ENCODE results near the gene NARS2. TPM values are rescaled to one million over a fixed set of nuclear protein-coding genes. Genes with fewer than 3 reads are reported as not detected.
"Not testable (repeated sequence)": the region's sequence is repeated elsewhere in the genome, so short reads cannot be mapped to it uniquely, and the experiment has no call there.

NARS2 gene
- total RNA-seq, 2 experiments from 2014 or later = 14.8 to 18.5 TPM

DNA sequence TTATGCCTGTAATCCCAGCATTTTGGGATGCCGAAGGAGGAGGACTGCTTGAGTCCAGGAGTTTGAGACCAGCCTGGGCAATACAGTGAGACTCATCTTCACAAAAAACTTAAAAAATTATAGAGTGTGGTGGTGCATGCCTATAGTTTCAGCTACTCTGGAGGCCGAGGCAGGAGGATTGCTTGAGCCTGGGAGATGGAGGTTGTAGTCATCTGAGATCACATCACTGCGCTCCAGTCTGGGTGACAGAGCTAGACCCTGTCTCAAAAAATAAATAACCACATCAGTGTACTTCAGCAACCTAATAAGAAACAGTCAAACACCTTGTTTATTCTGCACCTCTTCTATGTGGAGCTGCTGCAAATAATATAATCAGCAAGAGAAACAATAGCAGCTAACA lies 1.4 kb downstream of the NARS2 start:
- peaks cover 32% of the 10 kb centered on the region for H3K4me1 Mint-ChIP-seq (ENCODE audit: low read depth)
- H3K27me3 Mint-ChIP-seq (ENCODE audit: low read depth) = peaks cover 3% of the 10 kb centered on the region
- ChIA-PET CTCF (interaction anchor here (1.7 to 4.5 kb wide), 3 partner anchors 8 to 345 kb away, joined by 6 to 72 read pairs (median 26); no protein-coding TSS in a partner anchor), POLR2A (interaction anchor here (0.5 to 1.5 kb wide), 4 partner anchors 9 to 155 kb away, joined by 3 to 7 read pairs (median 4); partner anchors contain the start of gene GAB2)
- H3K4me3 Mint-ChIP-seq = peak overlapping the region; percentile 91
- H3K36me3 Mint-ChIP-seq (ENCODE audit: low read depth) = peaks cover 17% of the 10 kb centered on the region
- H3K27ac Mint-ChIP-seq = peak overlapping the region; percentile 87
- DNase-seq = no peak
- ATAC-seq = no peak
- H3K9me3 Mint-ChIP-seq (ENCODE audit: insufficient read depth) = no peaks in the 10 kb centered on the region

GRCh38 chr11:78572394-78572793 lies 2.3 kb downstream of the NARS2 start:
- Mint-ChIP-seq H3K27me3 (ENCODE audit: low read depth) (peaks cover 3% of the 10 kb centered on the region), H3K36me3 (ENCODE audit: low read depth) (peaks cover 17% of the 10 kb centered on the region), H3K9me3 (ENCODE audit: insufficient read depth) (no peaks in the 10 kb centered on the region), H3K27ac (no peak overlapping the region), H3K4me1 (ENCODE audit: low read depth) (peaks cover 32% of the 10 kb centered on the region), H3K4me3 (no peak overlapping the region)
- no peak for ATAC-seq
- ChIA-PET POLR2A (no interaction called here), CTCF (interaction anchor here (3.3 to 4.5 kb wide), 2 partner anchors 7 to 156 kb away, joined by 26 to 72 read pairs; no protein-coding TSS in a partner anchor)
- no peak for DNase-seq

DNA sequence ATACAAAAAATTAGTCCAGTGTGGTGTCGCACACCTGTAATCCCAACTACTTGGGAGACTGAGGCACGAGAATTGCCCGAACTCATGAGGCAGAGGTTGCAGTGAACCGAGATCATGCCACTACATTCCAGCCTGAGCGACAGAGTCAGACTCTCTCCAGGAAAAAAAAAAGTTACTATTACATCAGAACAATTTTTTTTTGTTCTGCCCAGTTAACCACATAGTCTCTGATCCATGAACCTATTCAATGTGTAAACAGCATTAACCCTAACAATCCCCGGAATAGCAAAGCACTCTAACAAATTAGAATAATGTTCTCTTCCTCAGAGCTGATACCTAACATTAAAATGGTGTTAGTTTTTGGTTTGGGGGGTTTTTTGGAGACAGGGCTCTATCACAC lies 4.6 kb downstream of the NARS2 start:
- no peak overlapping the region for H3K4me3 Mint-ChIP-seq
- CTCF ChIA-PET = interaction anchor here (0.6 kb wide), 1 partner anchor 372 kb away, joined by 3 read pairs; no protein-coding TSS in a partner anchor
- H3K27ac Mint-ChIP-seq = no peak overlapping the region
- ATAC-seq = no peak
- peaks cover 36% of the 10 kb centered on the region for H3K4me1 Mint-ChIP-seq (ENCODE audit: low read depth)
- POLR2A ChIA-PET = no interaction called here
- H3K36me3 Mint-ChIP-seq (ENCODE audit: low read depth) = peaks cover 32% of the 10 kb centered on the region
- H3K27me3 Mint-ChIP-seq (ENCODE audit: low read depth) = no peaks in the 10 kb centered on the region
- DNase-seq = no peak
- H3K9me3 Mint-ChIP-seq (ENCODE audit: insufficient read depth) = no peaks in the 10 kb centered on the region

DNA sequence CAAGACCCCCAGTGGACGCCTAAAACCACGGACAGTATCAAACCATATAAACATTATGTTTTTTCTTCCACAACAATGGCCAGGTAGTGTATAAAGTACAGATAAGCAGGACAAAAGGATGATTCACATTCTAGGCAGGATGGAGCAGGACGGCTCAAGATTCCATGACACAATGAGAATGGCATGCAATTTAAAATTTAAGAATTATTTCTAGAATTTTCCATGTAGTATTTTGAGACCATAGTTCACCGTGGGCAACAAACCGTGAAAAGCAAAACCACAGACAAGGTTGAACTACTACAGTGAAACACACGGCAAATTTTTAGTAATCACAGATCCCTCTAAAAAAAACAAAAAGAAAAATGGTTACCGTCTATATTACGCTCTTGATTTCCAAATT lies 7.5 kb downstream of the NARS2 start:
- ChIA-PET POLR2A (no interaction called here), CTCF (interaction anchor here (1.1 to 4.2 kb wide), 6 partner anchors 142 to 427 kb away, joined by 3 to 136 read pairs (median 5); partner anchors contain the start of genes ALG8 and GAB2)
- H3K36me3 Mint-ChIP-seq (ENCODE audit: low read depth) = peaks cover 34% of the 10 kb centered on the region
- H3K27me3 Mint-ChIP-seq (ENCODE audit: low read depth) = no peaks in the 10 kb centered on the region
- DNase-seq (no peak), ATAC-seq (no peak)
- H3K27ac Mint-ChIP-seq = no peak overlapping the region
- H3K4me1 Mint-ChIP-seq (ENCODE audit: low read depth) = peaks cover 31% of the 10 kb centered on the region
- no peaks in the 10 kb centered on the region for H3K9me3 Mint-ChIP-seq (ENCODE audit: insufficient read depth)
- no peak overlapping the region for H3K4me3 Mint-ChIP-seq

DNA sequence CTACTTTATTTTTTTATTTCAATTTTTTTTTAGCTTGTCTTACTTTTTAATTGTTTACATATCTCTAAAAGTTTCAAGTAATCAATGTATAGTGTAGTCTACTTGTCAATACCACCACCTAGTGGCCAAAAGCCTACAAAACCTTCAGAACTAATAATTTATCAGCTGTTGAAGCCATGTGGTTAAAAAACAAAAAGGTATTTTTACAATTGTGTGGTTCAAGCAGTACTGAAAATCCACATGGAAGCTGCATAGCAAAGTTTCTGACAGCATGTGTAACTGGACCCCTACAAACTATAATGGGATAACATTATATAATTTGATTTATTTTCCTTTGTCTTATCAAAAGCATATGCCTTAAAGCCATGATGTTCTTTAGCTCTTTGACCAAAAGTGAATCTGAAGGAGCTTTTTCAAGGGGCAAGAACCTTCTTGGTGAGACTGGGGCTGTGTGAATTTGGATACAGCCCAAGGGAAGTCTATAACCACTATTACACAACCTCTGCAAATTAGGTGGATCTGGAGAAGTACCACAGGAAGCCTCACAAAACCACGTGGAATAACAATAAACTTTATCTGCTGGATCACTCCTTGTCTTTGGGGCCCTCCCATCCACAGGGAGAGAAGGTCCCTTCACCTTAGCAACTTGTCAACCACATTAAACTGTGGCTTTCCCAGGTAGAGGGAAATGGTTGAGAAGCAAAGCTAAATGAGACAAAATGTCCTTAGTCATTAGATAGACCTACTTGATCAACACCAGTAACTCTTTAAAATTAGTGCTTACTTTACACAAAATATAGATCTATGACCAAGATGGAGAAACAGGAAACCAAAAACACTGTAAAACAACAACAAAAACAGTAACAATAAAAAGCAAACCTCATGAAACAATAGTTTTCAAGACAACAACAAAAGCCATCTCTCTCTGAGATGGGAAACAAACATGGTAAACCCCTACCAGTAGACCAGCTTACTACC lies 9.9 kb downstream of the NARS2 start:
- peaks cover 31% of the 10 kb centered on the region for H3K36me3 Mint-ChIP-seq (ENCODE audit: low read depth)
- peaks cover 42% of the 10 kb centered on the region for H3K4me1 Mint-ChIP-seq (ENCODE audit: low read depth)

DNA sequence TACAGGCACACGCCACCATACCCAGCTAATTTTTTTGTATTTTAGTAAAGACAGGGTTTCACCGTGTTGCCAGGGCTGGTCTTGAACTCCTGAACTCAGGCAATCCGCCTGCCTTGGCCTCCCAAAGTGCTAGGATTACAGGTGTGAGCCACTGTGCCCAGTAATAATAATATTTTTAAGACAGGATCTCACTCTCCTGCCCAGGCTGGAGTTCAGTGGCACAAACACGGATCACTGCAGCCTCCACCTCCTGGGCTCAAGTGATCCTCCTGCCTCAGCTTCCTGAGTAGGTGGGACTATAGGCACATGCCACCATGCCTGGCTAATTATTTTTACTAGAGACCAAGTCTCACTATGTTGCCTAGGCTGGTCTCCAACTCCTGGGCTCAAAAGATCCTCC lies 10.6 kb downstream of the NARS2 start:
- H3K9me3 Mint-ChIP-seq (ENCODE audit: insufficient read depth); H3K4me3 Mint-ChIP-seq; H3K27me3 Mint-ChIP-seq (ENCODE audit: low read depth); DNase-seq: not testable (repeated sequence)
- Mint-ChIP-seq H3K4me1 (ENCODE audit: low read depth) (peaks cover 47% of the 10 kb centered on the region), H3K36me3 (ENCODE audit: low read depth) (peaks cover 37% of the 10 kb centered on the region), H3K27ac (peak overlapping the region; percentile 34)
- CTCF ChIA-PET = interaction anchor here (0.6 to 4.2 kb wide), 58 partner anchors 9 to 1481 kb away, joined by 3 to 136 read pairs (median 5); partner anchors contain the start of genes ALG8, GAB2, KCTD21 and NARS2
- peak; percentile 21 for ATAC-seq
- POLR2A ChIA-PET = interaction anchor here (1.0 to 1.6 kb wide), 4 partner anchors 10 to 569 kb away, joined by 3 to 7 read pairs (median 4); partner anchors contain the start of gene NARS2

More for the DNA sequence above, 9.9 kb downstream of the NARS2 start:
- H3K27ac Mint-ChIP-seq = peak overlapping the region; percentile 73
- H3K27me3 Mint-ChIP-seq (ENCODE audit: low read depth) = no peaks in the 10 kb centered on the region
- CTCF ChIA-PET = interaction anchor here (0.6 to 4.2 kb wide), 75 partner anchors 9 to 743 kb away, joined by 3 to 136 read pairs (median 5); partner anchors contain the start of genes ALG8, GAB2, INTS4 and KCTD21
- H3K9me3 Mint-ChIP-seq (ENCODE audit: insufficient read depth) = no peaks in the 10 kb centered on the region
- peak; percentile 77 for ATAC-seq
- H3K4me3 Mint-ChIP-seq = no peak overlapping the region
- POLR2A ChIA-PET = interaction anchor here (1.0 to 1.8 kb wide), 5 partner anchors 9 to 570 kb away, joined by 3 to 7 read pairs (median 4); partner anchors contain the start of gene NARS2
- DNase-seq = peak; percentile 76

DNA sequence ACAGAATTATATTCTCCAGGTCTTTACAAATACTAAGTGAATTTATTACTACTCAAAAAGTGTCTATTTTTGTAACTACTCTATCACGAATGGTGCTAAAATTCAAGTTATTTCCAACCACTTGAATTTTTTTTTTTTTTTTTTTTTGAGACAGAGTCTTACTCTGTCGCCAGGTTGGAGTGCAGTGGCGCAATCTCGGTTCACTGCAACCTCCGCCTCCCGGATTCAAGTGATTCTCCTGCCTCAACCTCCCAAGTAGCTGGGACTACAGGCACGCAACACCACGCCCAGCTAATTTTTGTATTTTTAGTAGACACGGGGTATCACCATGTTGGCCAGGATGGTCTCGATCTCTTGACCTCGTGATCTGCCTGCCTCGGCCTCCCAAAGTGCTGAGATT lies 11.6 kb downstream of the NARS2 start:
- H3K27ac Mint-ChIP-seq; H3K4me3 Mint-ChIP-seq; H3K9me3 Mint-ChIP-seq (ENCODE audit: insufficient read depth); ATAC-seq; H3K27me3 Mint-ChIP-seq (ENCODE audit: low read depth); DNase-seq: not testable (repeated sequence)
- CTCF ChIA-PET = interaction anchor here (0.9 to 4.2 kb wide), 6 partner anchors 11 to 150 kb away, joined by 3 to 136 read pairs (median 14); partner anchors contain the start of genes GAB2 and NARS2
- POLR2A ChIA-PET = interaction anchor here (1.6 kb wide), 1 partner anchor 11 kb away, joined by 7 read pairs; no protein-coding TSS in a partner anchor
- Mint-ChIP-seq H3K4me1 (ENCODE audit: low read depth) (peaks cover 47% of the 10 kb centered on the region), H3K36me3 (ENCODE audit: low read depth) (peaks cover 41% of the 10 kb centered on the region)

DNA sequence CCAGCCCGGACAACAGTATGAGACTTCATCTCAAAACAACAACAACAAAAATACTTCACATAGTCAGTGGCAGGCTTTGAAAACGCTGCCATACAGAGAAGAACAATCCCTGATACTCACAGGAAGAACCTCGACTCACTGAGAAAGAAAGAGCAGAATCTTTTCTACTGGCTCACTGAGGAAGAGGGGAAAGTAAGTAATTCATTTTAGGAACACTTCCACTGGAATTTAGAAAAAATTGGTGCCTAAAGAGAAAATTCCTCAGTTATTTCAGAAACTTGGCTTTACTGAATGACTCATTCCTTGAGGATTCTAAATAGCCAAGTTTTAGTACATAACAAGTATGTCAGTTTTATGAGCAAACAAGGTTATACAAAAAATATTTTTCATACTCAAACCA lies 12.3 kb downstream of the NARS2 start:
- H3K9me3 Mint-ChIP-seq (ENCODE audit: insufficient read depth) = no peaks in the 10 kb centered on the region
- H3K4me1 Mint-ChIP-seq (ENCODE audit: low read depth) = peaks cover 47% of the 10 kb centered on the region
- ChIA-PET CTCF (interaction anchor here (0.9 kb wide), 1 partner anchor 146 kb away, joined by 4 read pairs; no protein-coding TSS in a partner anchor), POLR2A (no interaction called here)
- H3K4me3 Mint-ChIP-seq = no peak overlapping the region
- no peaks in the 10 kb centered on the region for H3K27me3 Mint-ChIP-seq (ENCODE audit: low read depth)
- DNase-seq (no peak), ATAC-seq (no peak)
- H3K36me3 Mint-ChIP-seq (ENCODE audit: low read depth) = peaks cover 44% of the 10 kb centered on the region
- peak overlapping the region; percentile 43 for H3K27ac Mint-ChIP-seq

DNA sequence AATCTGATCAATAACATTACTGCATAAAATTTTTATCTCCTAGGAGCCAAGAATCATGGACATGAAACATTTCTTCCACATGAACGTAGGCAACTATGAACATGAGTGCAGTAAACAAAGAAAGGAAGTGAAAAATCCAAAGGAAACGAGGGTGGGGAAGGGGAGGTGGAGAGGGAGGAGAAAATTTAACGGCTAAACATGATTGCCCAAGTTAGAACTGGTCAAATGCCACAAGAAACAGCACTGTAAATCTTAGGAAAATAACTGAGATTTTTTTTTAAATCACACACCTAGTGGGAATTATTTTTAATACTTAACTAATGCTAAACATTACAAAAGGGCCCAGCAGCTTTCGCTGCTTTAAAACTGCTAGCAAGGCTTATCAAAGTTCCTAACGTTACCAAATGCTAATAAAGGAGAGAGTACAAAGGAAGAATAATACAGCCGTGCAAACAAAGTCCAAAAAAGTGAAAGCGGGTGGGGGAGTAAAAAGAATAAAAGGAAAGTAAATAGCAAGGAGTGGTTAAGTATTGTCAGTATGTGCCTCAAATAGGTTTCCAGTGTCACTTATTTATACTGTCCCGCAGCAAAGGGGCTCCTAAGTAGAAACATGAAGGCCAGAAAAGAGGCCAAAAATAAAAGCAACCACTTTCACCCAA lies 13.7 kb downstream of the NARS2 start:
- H3K27me3 Mint-ChIP-seq (ENCODE audit: low read depth) = no peaks in the 10 kb centered on the region
- no peak for ATAC-seq
- CTCF ChIA-PET = interaction anchor here (1.1 to 1.7 kb wide), 5 partner anchors 97 to 333 kb away, joined by 3 to 7 read pairs (median 4); no protein-coding TSS in a partner anchor
- H3K4me1 Mint-ChIP-seq (ENCODE audit: low read depth) = peaks cover 45% of the 10 kb centered on the region
- H3K4me3 Mint-ChIP-seq = peak overlapping the region; percentile 49
- H3K27ac Mint-ChIP-seq = peak overlapping the region; percentile 78
- no peak for DNase-seq
- POLR2A ChIA-PET = no interaction called here
- peaks cover 50% of the 10 kb centered on the region for H3K36me3 Mint-ChIP-seq (ENCODE audit: low read depth)
- H3K9me3 Mint-ChIP-seq (ENCODE audit: insufficient read depth) = no peaks in the 10 kb centered on the region

- H3K4me3 Mint-ChIP-seq = no peak overlapping the region
- H3K27ac Mint-ChIP-seq = peak overlapping the region; percentile 78
- peaks cover 42% of the 10 kb centered on the region for H3K4me1 Mint-ChIP-seq (ENCODE audit: low read depth)
- ChIA-PET POLR2A (no interaction called here), CTCF (interaction anchor here (1.1 to 1.7 kb wide), 5 partner anchors 96 to 332 kb away, joined by 3 to 7 read pairs (median 4); no protein-coding TSS in a partner anchor)
- ATAC-seq = no peak
- no peaks in the 10 kb centered on the region for H3K9me3 Mint-ChIP-seq (ENCODE audit: insufficient read depth)
- DNase-seq = no peak
- H3K36me3 Mint-ChIP-seq (ENCODE audit: low read depth) = peaks cover 49% of the 10 kb centered on the region
- H3K27me3 Mint-ChIP-seq (ENCODE audit: low read depth) = no peaks in the 10 kb centered on the region
These were observed 14.5 kb downstream of the NARS2 start for GRCh38 chr11:78560153-78560552.

GRCh38 chr11:78557236-78557635 lies 17.4 kb downstream of the NARS2 start:
- ChIA-PET POLR2A (no interaction called here), CTCF (interaction anchor here (0.8 kb wide), 1 partner anchor 137 kb away, joined by 3 read pairs; no protein-coding TSS in a partner anchor)
- no peak overlapping the region for H3K27ac Mint-ChIP-seq
- DNase-seq (no peak), ATAC-seq (no peak)
- H3K36me3 Mint-ChIP-seq (ENCODE audit: low read depth) = peaks cover 56% of the 10 kb centered on the region
- H3K27me3 Mint-ChIP-seq (ENCODE audit: low read depth) = no peaks in the 10 kb centered on the region
- no peaks in the 10 kb centered on the region for H3K9me3 Mint-ChIP-seq (ENCODE audit: insufficient read depth)
- no peak overlapping the region for H3K4me3 Mint-ChIP-seq
- peaks cover 32% of the 10 kb centered on the region for H3K4me1 Mint-ChIP-seq (ENCODE audit: low read depth)
